Ascending aorta (tissue), 2 donors: ENCODE measurements around the gene SORCS1. TPM values are rescaled to one million over a fixed set of nuclear protein-coding genes. Genes with fewer than 3 reads are reported as not detected.

Source experiments
- DNase-seq, 2 donors: peaks; one replicate each; pipeline ENCODE4 v3.0.0-alpha.2; 2019; ENCODE audit warnings: low spot score in 2 of 2
- H3K27ac ChIP-seq, 2 donors: fragments of 200-600 bp; sonication (generic); one replicate each; pipeline ENCODE4 v1.5.1; 2016 to 2017; ENCODE audit warnings: mild to moderate bottlenecking in 1 of 2
- H3K27me3 ChIP-seq: fragments of 200-600 bp; sonication (generic); one replicate; pipeline ENCODE4 v1.5.1; 2017
- H3K36me3 ChIP-seq, 2 donors: fragments of 200-600 bp; sonication (generic); one replicate each; pipeline ENCODE4 v1.5.1; 2016
- H3K4me1 ChIP-seq, 2 donors: fragments of 200-600 bp; sonication (generic); one replicate each; pipeline ENCODE4 v1.5.1; 2016 to 2017; ENCODE audit warnings: mild to moderate bottlenecking in 1 of 2
- H3K4me3 ChIP-seq, 2 donors: fragments of 200-600 bp; sonication (generic); one replicate each; pipeline ENCODE4 v1.5.1; 2016 to 2017; ENCODE audit warnings: mild to moderate bottlenecking in 1 of 2
- H3K9me3 ChIP-seq, 2 donors: fragments of 200-600 bp; sonication (generic); one replicate each; pipeline ENCODE4 v1.5.1; 2016
- CTCF ChIP-seq, 3 experiments: fragments of 200-600 bp in 2 of 3; fragments of 450-650 bp in 1 of 3; sonication (generic) in 2 of 3; IDR thresholded peaks; one replicate each; pipeline ENCODE4 v1.5.1; 2016 to 2019; ENCODE audit warnings: antibody characterized with exemption in 3 of 3, mild to moderate bottlenecking in 1 of 3, moderate library complexity in 1 of 3
- intact Hi-C: fragments of 100-400 bp; cut with DNase I; formaldehyde crosslinking; loops from one replicate; pipeline ENCODE4 v1.15.1; 2023
- total RNA-seq: library from RNA; depleted of rRNA; stranded (reverse); fragments of >200 nt; gene quantifications from one replicate; pipeline ENCODE4 v1.1.0, GENCODE V29; 2016

Gene SORCS1
- total RNA-seq, 1 donor from 2014 or later: not detected

- H3K4me1 ChIP-seq: no peaks in the 10 kb centered on the region
- no peaks in the 10 kb centered on the region for H3K9me3 ChIP-seq
- H3K27ac ChIP-seq: no peak overlapping the region
- H3K4me3 ChIP-seq: no peak overlapping the region
- no peak for TF ChIP-seq CTCF (IDR thresholded peaks at IDR 0.05)
- no peak for DNase-seq
- no peaks in the 10 kb centered on the region for H3K27me3 ChIP-seq
- intact Hi-C loops: no loop called here
- no peaks in the 10 kb centered on the region for H3K36me3 ChIP-seq
These were observed 622.0 kb downstream of the SORCS1 start for GRCh38 chr10:106542461-106542860.

GRCh38 chr10:106540645-106541044, 623.9 kb downstream of the SORCS1 start:
- H3K27ac ChIP-seq: no peak overlapping the region
- no peaks in the 10 kb centered on the region for H3K4me1 ChIP-seq
- intact Hi-C loops: no loop called here
- no peak overlapping the region for H3K4me3 ChIP-seq
- TF ChIP-seq CTCF (IDR thresholded peaks at IDR 0.05): no peak
- DNase-seq: no peak
- H3K27me3 ChIP-seq: no peaks in the 10 kb centered on the region
- no peaks in the 10 kb centered on the region for H3K36me3 ChIP-seq
- no peaks in the 10 kb centered on the region for H3K9me3 ChIP-seq

GRCh38 chr10:106537866-106538265, 626.6 kb downstream of the SORCS1 start:
- no peaks in the 10 kb centered on the region for H3K36me3 ChIP-seq
- no peak for TF ChIP-seq CTCF (IDR thresholded peaks at IDR 0.05)
- no peak for DNase-seq
- H3K4me1 ChIP-seq: no peaks in the 10 kb centered on the region
- H3K27ac ChIP-seq: no peak overlapping the region
- H3K9me3 ChIP-seq: no peaks in the 10 kb centered on the region
- H3K27me3 ChIP-seq: no peaks in the 10 kb centered on the region
- H3K4me3 ChIP-seq: no peak overlapping the region
- intact Hi-C loops: no loop called here

- H3K27me3 ChIP-seq: no peaks in the 10 kb centered on the region
- no peak for TF ChIP-seq CTCF (IDR thresholded peaks at IDR 0.05)
- H3K9me3 ChIP-seq: no peaks in the 10 kb centered on the region
- no peak for DNase-seq
- no peak overlapping the region for H3K27ac ChIP-seq
- H3K4me1 ChIP-seq: no peaks in the 10 kb centered on the region
- no peaks in the 10 kb centered on the region for H3K36me3 ChIP-seq
- H3K4me3 ChIP-seq: no peak overlapping the region
- intact Hi-C loops: no loop called here
These were observed 629.1 kb downstream of the SORCS1 start for GRCh38 chr10:106535304-106535953.

GRCh38 chr10:106534441-106534840, 630.1 kb downstream of the SORCS1 start:
- Histone ChIP-seq H3K4me1 (no peaks in the 10 kb centered on the region), H3K36me3 (no peaks in the 10 kb centered on the region), H3K9me3 (no peaks in the 10 kb centered on the region), H3K27ac (no peak overlapping the region), H3K27me3 (no peaks in the 10 kb centered on the region), H3K4me3 (no peak overlapping the region)
- TF ChIP-seq CTCF (IDR thresholded peaks at IDR 0.05): no peak
- no peak for DNase-seq
- intact Hi-C loops: no loop called here

- no peaks in the 10 kb centered on the region for H3K36me3 ChIP-seq
- no peak for TF ChIP-seq CTCF (IDR thresholded peaks at IDR 0.05)
- no peaks in the 10 kb centered on the region for H3K9me3 ChIP-seq
- H3K27ac ChIP-seq: no peak overlapping the region
- no peaks in the 10 kb centered on the region for H3K4me1 ChIP-seq
- no peak overlapping the region for H3K4me3 ChIP-seq
- no peaks in the 10 kb centered on the region for H3K27me3 ChIP-seq
- no peak for DNase-seq
- intact Hi-C loops: no loop called here
These were observed 635.8 kb downstream of the SORCS1 start for GRCh38 chr10:106528702-106529101.
